SK-N-SH treated with all-trans-retinoic acid at 6 μM for 48 hours (cell line): ENCODE results near the gene ADGRB2.

Experiments used
- ATAC-seq: fragments of 200-7000 bp; cut with Tn5 transposase; 3 replicates; pipeline ENCODE4 v1.9.1; 2020; ENCODE audit warnings: mild to moderate bottlenecking, moderate library complexity
- ARNTL ChIP-seq: fragments of 450-650 bp; formaldehyde crosslinking; IDR thresholded peaks from 2 replicates; pipeline ENCODE4 v1.5.0; 2020; ENCODE audit warnings: low read depth, mild to moderate bottlenecking, moderate library complexity, borderline replicate concordance
- CSDC2 ChIP-seq: fragments of 250-450 bp; sonication (Bioruptor Pico); IDR thresholded peaks from 2 replicates; pipeline ENCODE4 v1.5.0; 2020; ENCODE audit warnings: mild to moderate bottlenecking, moderate library complexity
- ESRRG ChIP-seq: fragments of 250-450 bp; sonication (Bioruptor Pico); IDR thresholded peaks from 2 replicates; pipeline ENCODE4 v1.6.1; 2021; ENCODE audit warnings: mild to moderate bottlenecking
- GLIS3 ChIP-seq: fragments of 250-450 bp; sonication (Bioruptor Pico); IDR thresholded peaks from 2 replicates; pipeline ENCODE4 v1.5.0; 2020; ENCODE audit warnings: mild to moderate bottlenecking, moderate library complexity
- ISL1 ChIP-seq: fragments of 250-450 bp; sonication (Bioruptor Pico); IDR thresholded peaks from 2 replicates; pipeline ENCODE4 v2.1.2; 2022; ENCODE audit warnings: mild to moderate bottlenecking, moderate library complexity
- PPARA ChIP-seq: fragments of 250-450 bp; sonication (Bioruptor Pico); IDR thresholded peaks from 2 replicates; pipeline ENCODE4 v1.5.0; 2020; ENCODE audit warnings: mild to moderate bottlenecking, borderline replicate concordance
- RARB ChIP-seq: fragments of 250-450 bp; sonication (Bioruptor Pico); IDR thresholded peaks from 2 replicates; pipeline ENCODE4 v1.8.0; 2021; ENCODE audit warnings: mild to moderate bottlenecking, moderate library complexity
- SNAI2 ChIP-seq: fragments of 250-450 bp; sonication (Bioruptor Pico); IDR thresholded peaks from 2 replicates; pipeline ENCODE4 v1.5.0; 2020; ENCODE audit warnings: mild to moderate bottlenecking, moderate library complexity
- TCF4 ChIP-seq: fragments of 250-450 bp; sonication (Bioruptor Pico); IDR thresholded peaks from 2 replicates; pipeline ENCODE4 v1.8.0; 2021; ENCODE audit warnings: mild to moderate bottlenecking, moderate library complexity, borderline replicate concordance
- TOX ChIP-seq: fragments of 250-450 bp; sonication (Bioruptor Pico); IDR thresholded peaks from 2 replicates; pipeline ENCODE4 v1.8.0; 2021; ENCODE audit warnings: mild to moderate bottlenecking, moderate library complexity, borderline replicate concordance
- ZC3H10 ChIP-seq: fragments of 250-450 bp; sonication (Bioruptor Pico); IDR thresholded peaks from 2 replicates; pipeline ENCODE4 v1.5.1; 2021; ENCODE audit warnings: mild to moderate bottlenecking, moderate library complexity
- ZFP3 ChIP-seq: fragments of 250-450 bp; sonication (Bioruptor Pico); IDR thresholded peaks from 2 replicates; pipeline ENCODE4 v1.5.0; 2020; ENCODE audit warnings: mild to moderate bottlenecking, moderate library complexity
- ZNF565 ChIP-seq: fragments of 450-650 bp; formaldehyde crosslinking; conservative IDR thresholded peaks from 2 replicates; pipeline ENCODE4 v1.5.0; 2020; ENCODE audit warnings: low read depth, mild to moderate bottlenecking, moderate library complexity
- ZNF70 ChIP-seq: fragments of 450-650 bp; formaldehyde crosslinking; IDR thresholded peaks from 2 replicates; pipeline ENCODE4 v1.5.0; 2020; ENCODE audit warnings: mild to moderate bottlenecking, moderate library complexity
- ZNF8 ChIP-seq: fragments of 450-650 bp; formaldehyde crosslinking; IDR thresholded peaks from 2 replicates; pipeline ENCODE4 v1.5.0; 2020; ENCODE audit warnings: mild to moderate bottlenecking, moderate library complexity
- TF ChIP-seq, protein P1 (sequence below): fragments of 250-450 bp; sonication (Bioruptor Pico); IDR thresholded peaks from 2 replicates; pipeline ENCODE4 v1.5.1; 2021; ENCODE audit warnings: mild to moderate bottlenecking, moderate library complexity
- TF ChIP-seq, protein P2 (sequence below): fragments of 250-450 bp; sonication (Bioruptor Pico); IDR thresholded peaks from 2 replicates; pipeline ENCODE4 v1.8.0; 2020; ENCODE audit warnings: mild to moderate bottlenecking, moderate library complexity, borderline replicate concordance
- TF ChIP-seq, protein P3 (sequence below): fragments of 250-450 bp; sonication (Bioruptor Pico); IDR thresholded peaks from 2 replicates; pipeline ENCODE4 v1.5.1; 2020; ENCODE audit warnings: low read depth, mild to moderate bottlenecking, moderate library complexity
- TF ChIP-seq, protein P4 (sequence below): fragments of 250-450 bp; sonication (Bioruptor Pico); IDR thresholded peaks from 2 replicates; pipeline ENCODE4 v1.5.0; 2020; ENCODE audit warnings: mild to moderate bottlenecking, moderate library complexity
- TF ChIP-seq, protein P5 (sequence below): fragments of 250-450 bp; sonication (Bioruptor Pico); IDR thresholded peaks from 2 replicates; pipeline ENCODE4 v1.8.0; 2021; ENCODE audit warnings: low read depth, mild to moderate bottlenecking, moderate library complexity, borderline replicate concordance

The ADGRB2 gene

DNA sequence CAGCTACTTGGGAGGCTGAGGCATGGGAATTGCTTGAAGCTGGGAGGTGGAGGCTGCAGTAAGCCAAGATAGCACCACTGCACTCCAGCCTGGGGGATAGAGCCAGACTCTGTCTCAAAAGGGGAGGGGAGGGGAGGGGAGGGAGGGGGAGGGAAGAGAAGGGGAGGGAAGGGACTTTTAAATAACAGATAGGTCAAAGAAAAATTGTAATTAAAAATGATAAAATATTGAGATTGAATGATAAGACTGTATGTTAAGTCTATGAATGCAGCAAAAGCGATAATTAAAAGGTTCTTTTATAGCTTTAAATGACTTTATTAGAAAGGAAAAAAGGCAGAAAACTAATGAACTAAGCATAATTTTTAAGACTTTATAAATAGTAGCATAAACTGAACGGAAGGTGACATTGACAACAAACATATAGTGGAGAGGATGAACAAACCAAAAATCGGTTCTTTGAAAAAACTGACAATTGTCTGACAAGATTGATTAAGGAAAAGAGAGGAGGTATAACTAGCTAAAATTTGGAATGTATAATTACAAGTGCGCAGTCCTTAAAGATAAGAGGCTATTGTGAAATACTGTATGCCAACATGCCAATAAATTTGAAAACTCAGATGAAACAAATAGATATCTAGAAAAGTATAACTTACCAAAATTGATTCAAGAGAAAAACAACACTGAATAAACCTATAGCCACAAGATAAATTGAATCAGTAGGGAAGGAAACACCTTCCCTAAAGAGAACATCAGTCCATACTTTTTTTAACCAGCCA is 43.3 kb upstream of the ADGRB2 start:
- no peak for ATAC-seq
- no peak for TF ChIP-seq ARNTL (CRISPR knock-in tag)
- TF ChIP-seq PPARA: no peak
- TF ChIP-seq CSDC2 (CRISPR knock-in tag): no peak
- TF ChIP-seq ESRRG (CRISPR knock-in tag): no peak
- TF ChIP-seq TOX (CRISPR knock-in tag): no peak
- TF ChIP-seq, protein P1, sequence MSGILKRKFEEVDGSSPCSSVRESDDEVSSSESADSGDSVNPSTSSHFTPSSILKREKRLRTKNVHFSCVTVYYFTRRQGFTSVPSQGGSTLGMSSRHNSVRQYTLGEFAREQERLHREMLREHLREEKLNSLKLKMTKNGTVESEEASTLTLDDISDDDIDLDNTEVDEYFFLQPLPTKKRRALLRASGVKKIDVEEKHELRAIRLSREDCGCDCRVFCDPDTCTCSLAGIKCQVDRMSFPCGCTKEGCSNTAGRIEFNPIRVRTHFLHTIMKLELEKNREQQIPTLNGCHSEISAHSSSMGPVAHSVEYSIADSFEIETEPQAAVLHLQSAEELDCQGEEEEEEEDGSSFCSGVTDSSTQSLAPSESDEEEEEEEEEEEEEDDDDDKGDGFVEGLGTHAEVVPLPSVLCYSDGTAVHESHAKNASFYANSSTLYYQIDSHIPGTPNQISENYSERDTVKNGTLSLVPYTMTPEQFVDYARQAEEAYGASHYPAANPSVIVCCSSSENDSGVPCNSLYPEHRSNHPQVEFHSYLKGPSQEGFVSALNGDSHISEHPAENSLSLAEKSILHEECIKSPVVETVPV (CRISPR knock-in tag): no peak
- TF ChIP-seq TCF4 (CRISPR knock-in tag): no peak
- TF ChIP-seq, protein P2, sequence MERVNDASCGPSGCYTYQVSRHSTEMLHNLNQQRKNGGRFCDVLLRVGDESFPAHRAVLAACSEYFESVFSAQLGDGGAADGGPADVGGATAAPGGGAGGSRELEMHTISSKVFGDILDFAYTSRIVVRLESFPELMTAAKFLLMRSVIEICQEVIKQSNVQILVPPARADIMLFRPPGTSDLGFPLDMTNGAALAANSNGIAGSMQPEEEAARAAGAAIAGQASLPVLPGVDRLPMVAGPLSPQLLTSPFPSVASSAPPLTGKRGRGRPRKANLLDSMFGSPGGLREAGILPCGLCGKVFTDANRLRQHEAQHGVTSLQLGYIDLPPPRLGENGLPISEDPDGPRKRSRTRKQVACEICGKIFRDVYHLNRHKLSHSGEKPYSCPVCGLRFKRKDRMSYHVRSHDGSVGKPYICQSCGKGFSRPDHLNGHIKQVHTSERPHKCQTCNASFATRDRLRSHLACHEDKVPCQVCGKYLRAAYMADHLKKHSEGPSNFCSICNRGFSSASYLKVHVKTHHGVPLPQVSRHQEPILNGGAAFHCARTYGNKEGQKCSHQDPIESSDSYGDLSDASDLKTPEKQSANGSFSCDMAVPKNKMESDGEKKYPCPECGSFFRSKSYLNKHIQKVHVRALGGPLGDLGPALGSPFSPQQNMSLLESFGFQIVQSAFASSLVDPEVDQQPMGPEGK: no peak
- TF ChIP-seq ZNF8 (CRISPR knock-in tag): no peak
- TF ChIP-seq GLIS3: no peak
- no peak for TF ChIP-seq ZNF70
- TF ChIP-seq SNAI2: no peak
- no peak for TF ChIP-seq ZNF565 (CRISPR knock-in tag)
- TF ChIP-seq, protein P3, sequence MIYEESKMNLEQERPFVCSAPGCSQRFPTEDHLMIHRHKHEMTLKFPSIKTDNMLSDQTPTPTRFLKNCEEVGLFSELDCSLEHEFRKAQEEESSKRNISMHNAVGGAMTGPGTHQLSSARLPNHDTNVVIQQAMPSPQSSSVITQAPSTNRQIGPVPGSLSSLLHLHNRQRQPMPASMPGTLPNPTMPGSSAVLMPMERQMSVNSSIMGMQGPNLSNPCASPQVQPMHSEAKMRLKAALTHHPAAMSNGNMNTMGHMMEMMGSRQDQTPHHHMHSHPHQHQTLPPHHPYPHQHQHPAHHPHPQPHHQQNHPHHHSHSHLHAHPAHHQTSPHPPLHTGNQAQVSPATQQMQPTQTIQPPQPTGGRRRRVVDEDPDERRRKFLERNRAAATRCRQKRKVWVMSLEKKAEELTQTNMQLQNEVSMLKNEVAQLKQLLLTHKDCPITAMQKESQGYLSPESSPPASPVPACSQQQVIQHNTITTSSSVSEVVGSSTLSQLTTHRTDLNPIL (CRISPR knock-in tag): no peak
- TF ChIP-seq, protein P4, sequence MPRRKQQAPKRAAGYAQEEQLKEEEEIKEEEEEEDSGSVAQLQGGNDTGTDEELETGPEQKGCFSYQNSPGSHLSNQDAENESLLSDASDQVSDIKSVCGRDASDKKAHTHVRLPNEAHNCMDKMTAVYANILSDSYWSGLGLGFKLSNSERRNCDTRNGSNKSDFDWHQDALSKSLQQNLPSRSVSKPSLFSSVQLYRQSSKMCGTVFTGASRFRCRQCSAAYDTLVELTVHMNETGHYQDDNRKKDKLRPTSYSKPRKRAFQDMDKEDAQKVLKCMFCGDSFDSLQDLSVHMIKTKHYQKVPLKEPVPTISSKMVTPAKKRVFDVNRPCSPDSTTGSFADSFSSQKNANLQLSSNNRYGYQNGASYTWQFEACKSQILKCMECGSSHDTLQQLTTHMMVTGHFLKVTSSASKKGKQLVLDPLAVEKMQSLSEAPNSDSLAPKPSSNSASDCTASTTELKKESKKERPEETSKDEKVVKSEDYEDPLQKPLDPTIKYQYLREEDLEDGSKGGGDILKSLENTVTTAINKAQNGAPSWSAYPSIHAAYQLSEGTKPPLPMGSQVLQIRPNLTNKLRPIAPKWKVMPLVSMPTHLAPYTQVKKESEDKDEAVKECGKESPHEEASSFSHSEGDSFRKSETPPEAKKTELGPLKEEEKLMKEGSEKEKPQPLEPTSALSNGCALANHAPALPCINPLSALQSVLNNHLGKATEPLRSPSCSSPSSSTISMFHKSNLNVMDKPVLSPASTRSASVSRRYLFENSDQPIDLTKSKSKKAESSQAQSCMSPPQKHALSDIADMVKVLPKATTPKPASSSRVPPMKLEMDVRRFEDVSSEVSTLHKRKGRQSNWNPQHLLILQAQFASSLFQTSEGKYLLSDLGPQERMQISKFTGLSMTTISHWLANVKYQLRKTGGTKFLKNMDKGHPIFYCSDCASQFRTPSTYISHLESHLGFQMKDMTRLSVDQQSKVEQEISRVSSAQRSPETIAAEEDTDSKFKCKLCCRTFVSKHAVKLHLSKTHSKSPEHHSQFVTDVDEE (CRISPR knock-in tag): no peak
- no peak for TF ChIP-seq ZC3H10 (CRISPR knock-in tag)
- TF ChIP-seq ISL1: no peak

DNA sequence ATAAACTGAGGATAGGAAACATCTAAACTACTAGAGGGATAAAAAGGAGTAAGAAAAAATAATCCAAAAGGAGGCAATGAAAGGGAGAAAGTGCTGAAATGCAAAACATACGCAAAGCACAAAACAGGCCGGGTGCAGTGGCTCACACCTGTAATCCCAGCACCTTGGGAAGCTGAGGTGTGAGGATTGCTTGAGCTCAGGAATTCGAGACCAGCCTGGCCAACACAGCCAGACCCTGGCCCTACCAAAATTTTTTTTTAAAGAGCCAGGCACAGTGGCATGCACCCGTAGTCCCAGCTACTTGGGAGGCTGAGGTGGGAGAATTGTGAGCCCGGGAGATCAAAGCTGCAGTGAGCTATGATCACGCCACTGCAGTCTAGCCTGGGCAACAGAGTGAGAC is 41.2 kb upstream of the ADGRB2 start:
- ATAC-seq: no peak
- TF ChIP-seq, protein P3 (CRISPR knock-in tag): no peak
- TF ChIP-seq ISL1 (no peak), PPARA (no peak), ZNF70 (no peak), ZC3H10 (CRISPR knock-in tag) (no peak), ZFP3 (no peak)
- TF ChIP-seq, all 23 proteins: peak for 0

DNA sequence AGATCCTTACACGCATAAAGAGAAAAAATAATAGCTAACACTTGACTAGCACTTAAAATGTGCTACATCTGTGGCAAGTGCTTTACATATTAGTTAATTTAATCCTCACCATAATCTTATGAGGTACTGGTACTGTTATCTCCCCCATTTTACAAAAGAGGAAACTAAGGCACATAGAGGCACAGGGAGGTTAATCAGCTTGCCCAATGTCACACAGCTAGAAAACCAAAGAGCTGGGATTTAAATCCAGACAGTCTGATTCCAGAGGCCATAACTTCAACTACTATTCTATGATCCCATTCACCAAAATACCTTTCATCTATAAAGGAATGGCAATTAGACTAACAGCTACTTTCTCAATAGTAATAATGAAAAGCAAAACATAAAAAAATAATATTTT is 40.0 kb upstream of the ADGRB2 start:
- ATAC-seq: no peak
- TF ChIP-seq ISL1 (no peak), GLIS3 (no peak), ZC3H10 (CRISPR knock-in tag) (no peak), SNAI2 (no peak), ZFP3 (no peak), ARNTL (CRISPR knock-in tag) (no peak), RARB (CRISPR knock-in tag) (no peak), ESRRG (CRISPR knock-in tag) (no peak), CSDC2 (CRISPR knock-in tag) (no peak), ZNF70 (no peak)
- TF ChIP-seq, protein P4 (CRISPR knock-in tag): no peak
- TF ChIP-seq, protein P1 (CRISPR knock-in tag): no peak
- TF ChIP-seq, protein P5, sequence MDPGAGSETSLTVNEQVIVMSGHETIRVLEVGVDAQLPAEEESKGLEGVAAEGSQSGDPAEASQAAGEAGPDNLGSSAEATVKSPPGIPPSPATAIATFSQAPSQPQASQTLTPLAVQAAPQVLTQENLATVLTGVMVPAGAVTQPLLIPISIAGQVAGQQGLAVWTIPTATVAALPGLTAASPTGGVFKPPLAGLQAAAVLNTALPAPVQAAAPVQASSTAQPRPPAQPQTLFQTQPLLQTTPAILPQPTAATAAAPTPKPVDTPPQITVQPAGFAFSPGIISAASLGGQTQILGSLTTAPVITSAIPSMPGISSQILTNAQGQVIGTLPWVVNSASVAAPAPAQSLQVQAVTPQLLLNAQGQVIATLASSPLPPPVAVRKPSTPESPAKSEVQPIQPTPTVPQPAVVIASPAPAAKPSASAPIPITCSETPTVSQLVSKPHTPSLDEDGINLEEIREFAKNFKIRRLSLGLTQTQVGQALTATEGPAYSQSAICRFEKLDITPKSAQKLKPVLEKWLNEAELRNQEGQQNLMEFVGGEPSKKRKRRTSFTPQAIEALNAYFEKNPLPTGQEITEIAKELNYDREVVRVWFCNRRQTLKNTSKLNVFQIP (CRISPR knock-in tag): no peak
